Globus pallidus (tissue), 1 donor: ENCODE data around the gene RCL1.
"Not testable (repeated sequence)": the region's sequence is repeated elsewhere in the genome, so short reads cannot be mapped to it uniquely, and the experiment has no call there.

Source experiments
- DNase-seq: peaks from one replicate; pipeline ENCODE4 v3.0.0-alpha.2; 2015; ENCODE audit warnings: low spot score

The RCL1 gene

GRCh38 chr9:4784403-4784802 lies 8.3 kb upstream of the RCL1 start:
- DNase-seq, result no peak

GRCh38 chr9:4786599-4786998 lies 6.1 kb upstream of the RCL1 start:
- no peak for DNase-seq

- no peak for DNase-seq
These were observed 4.9 kb upstream of the RCL1 start for GRCh38 chr9:4787876-4788275.

- DNase-seq, result no peak
These were observed 4.0 kb upstream of the RCL1 start for GRCh38 chr9:4788703-4789102.

- DNase-seq, result no peak
These were observed 631 bp upstream of the RCL1 start for GRCh38 chr9:4792054-4792571.

GRCh38 chr9:4793459-4794395 lies 983 bp downstream of the RCL1 start:
- DNase-seq, result peak; percentile 42

GRCh38 chr9:4794691-4795090 lies 1.9 kb downstream of the RCL1 start:
- no peak for DNase-seq

- not testable (repeated sequence) for DNase-seq
These were observed 2.4 kb downstream of the RCL1 start for GRCh38 chr9:4795108-4795507.

GRCh38 chr9:4796530-4796929 lies 3.8 kb downstream of the RCL1 start:
- DNase-seq, result no peak

GRCh38 chr9:4796988-4797853 lies 4.5 kb downstream of the RCL1 start:
- DNase-seq, result peak; percentile 41

GRCh38 chr9:4797854-4798150 lies 5.1 kb downstream of the RCL1 start:
- DNase-seq, result no peak

GRCh38 chr9:4798281-4799032 lies 5.7 kb downstream of the RCL1 start:
- no peak for DNase-seq

GRCh38 chr9:4799033-4799430 lies 6.3 kb downstream of the RCL1 start:
- no peak for DNase-seq

GRCh38 chr9:4799775-4800174 lies 7.0 kb downstream of the RCL1 start:
- DNase-seq, result no peak

GRCh38 chr9:4801156-4801555 lies 8.4 kb downstream of the RCL1 start:
- no peak for DNase-seq

GRCh38 chr9:4803670-4804530 lies 11.2 kb downstream of the RCL1 start:
- DNase-seq, result no peak

GRCh38 chr9:4804531-4805016 lies 11.8 kb downstream of the RCL1 start:
- no peak for DNase-seq

GRCh38 chr9:4805191-4805918 lies 12.6 kb downstream of the RCL1 start:
- DNase-seq, result no peak

GRCh38 chr9:4810565-4810964 lies 17.8 kb downstream of the RCL1 start:
- no peak for DNase-seq

- DNase-seq, result no peak
These were observed 19.1 kb downstream of the RCL1 start for GRCh38 chr9:4811824-4812223.
